ENCODE data around the gene KIF26A.

Gene KIF26A

DNA sequence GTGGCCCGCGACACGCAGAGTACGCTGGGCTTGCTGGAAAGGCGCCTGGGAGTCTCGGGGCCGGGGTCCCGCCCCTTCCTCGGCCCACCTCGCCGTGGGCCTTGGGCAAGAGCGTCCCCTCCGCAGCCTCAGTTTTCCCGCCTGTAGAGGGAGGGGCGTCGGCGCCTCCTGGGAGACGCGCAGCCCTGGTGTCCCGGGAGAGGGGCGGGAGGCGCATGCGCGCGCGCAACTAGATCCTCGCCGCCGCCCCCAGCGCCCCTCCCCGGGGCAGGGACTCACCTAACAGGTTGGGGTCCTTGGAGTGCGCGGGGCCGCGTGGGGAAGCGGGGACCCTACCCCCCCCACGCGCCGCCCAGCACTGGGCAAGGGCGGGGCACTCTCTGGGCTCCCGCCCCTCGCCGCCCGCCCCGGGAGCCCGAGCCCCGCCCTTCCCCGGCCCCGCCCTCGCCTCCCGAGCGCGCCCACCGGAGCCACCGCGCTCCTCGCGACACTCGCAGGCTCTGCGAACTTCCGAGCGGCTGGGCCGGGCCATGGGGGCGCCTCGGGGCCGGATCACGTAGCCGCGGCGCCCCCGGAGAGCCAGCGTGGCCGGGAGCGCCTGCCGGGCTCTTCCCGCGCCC is at the start of gene KIF26A:
Gene KIF26A (plus strand): TSS at position 490 of the 620 bp plus-strand sequence. CDS start 136 bp downstream, outside the sequence.
- no peak for DNase-seq

DNA sequence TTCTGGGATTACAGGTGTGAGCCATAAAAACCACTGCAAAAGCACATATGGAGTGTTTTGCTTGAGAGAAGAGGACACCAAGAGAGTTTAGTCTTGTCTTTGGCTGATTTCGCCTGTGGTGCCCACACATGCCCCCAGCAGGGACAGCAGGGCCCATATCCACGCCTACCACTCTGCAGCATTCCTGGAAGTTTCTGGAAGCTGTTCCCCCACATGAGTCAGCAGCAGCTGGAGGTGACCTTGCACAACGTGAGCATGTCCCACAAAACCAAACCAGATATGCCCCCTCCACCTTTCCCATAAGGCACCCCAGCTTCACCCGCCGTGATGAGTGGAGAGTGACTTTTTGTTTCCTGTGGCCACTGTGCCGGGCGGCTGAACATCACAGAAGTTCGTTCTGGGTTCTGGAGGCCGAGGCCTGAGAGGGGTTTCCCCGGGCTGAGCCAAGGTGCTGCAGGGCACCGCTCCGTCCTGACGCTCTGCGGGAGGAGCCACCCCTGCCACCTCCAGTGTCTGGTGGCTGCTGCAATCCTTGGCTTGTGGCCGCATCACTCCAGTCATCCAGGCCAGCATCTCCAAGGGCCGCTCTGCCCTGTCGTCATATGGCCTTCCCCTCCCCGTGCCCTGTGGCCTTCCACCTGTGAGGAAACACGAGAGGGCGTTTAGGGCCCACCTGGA is 48.2 kb upstream of the KIF26A start:
- no peak for DNase-seq

DNA sequence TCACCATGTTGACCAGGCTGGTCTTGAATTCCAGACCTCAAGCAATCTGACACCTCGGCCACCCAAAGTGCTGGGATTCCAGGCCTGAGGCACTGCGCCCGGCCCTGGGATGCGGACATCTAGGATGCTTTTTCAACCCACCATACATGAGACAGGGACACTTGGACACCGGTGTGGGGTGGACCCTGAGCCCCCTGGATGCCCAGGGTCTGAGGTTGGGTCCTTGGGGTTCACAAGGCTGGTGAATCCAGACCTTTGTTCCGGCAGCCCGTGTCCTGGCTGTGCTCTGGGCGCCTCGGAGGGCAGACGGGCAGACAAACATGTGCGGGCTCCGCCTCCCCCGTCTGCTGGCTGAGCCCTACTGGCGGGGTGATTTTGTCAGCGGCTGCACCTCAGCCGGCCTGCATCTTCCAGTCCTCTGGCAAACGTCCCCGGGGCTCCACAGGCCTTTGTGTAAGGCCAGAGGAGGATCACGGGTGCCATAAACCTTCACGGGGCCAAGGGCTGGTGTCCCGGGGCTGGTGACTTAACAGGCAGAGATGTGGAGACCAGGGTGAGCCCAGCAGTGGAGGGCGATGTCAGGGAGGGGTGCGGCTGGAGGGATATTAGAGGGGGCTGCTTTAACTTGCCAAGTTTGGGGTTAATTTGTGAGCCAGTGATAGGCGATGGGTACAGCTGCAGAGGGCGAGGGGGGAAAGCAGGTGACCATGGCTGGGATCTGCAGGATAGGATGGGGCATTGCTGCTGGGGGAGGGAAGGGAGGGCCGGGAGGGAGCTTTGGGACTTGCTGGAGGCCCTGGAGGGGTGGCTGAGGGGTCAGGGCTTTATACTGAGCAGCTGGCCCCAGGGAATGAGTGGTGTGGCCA is 47.1 kb upstream of the KIF26A start:
- DNase-seq = no peak

DNA sequence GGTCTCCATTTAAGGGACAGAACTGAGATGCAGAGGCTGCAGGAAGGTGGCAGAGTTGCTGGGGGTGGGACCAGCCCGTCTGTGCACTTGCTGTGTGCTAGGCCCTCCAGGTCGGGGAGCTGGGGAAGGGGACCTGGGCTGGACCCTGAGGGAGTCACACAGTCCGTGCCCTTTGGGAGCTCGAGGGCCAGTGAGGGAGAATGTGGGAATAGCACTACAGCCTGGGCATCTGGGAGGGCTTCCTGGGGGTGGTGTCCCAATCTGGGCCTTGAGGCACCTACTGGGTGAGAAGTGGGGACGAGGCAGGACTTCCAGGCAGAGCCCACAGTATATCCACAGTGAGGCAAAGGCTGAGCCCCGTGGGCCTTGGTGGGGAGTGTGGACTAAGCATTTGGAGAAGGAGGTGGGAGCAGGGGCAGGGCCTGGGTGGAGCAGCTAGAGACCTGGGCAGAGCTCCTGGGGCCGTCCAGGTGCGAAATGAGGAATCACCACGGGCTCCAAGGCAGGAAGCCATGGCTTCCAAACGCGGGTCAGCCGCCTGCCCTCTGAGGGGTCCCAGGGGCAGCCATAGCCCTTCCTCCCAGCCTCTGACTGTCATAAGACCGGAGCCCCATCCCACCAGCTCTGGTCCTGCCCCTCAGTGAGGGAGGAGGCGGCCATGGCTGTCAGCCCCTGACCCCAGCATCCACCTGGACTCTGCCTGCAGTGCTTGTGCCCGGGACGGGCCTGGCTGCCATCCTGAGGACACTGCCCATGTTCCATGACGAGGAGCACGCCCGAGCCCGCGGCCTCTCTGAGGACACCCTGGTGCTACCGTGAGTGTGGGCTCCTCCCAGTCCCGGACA is 46.2 kb upstream of the KIF26A start:
- DNase-seq = no peak

DNA sequence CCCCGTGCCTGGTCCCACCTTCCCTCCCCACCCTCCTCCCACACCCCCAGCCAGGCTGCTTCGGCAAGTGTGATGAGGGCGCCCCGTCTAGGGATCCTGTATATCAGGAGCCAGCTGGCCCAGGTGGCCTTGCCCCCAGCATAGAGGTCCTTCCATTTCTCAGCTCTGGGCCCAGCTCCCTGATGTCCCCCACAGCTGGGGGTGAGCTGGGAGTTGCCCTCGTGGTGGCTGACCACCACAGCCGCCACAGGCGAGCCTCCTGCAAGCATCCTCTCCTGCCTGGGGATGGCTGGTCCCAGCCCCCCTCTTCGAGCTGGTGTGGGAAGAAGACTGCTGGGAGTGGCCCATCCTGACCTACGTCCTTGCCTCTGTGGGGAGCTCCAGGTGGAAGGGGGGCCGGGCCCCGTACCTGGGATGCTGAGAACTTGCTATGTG is 45.4 kb upstream of the KIF26A start:
- DNase-seq = no peak

DNA sequence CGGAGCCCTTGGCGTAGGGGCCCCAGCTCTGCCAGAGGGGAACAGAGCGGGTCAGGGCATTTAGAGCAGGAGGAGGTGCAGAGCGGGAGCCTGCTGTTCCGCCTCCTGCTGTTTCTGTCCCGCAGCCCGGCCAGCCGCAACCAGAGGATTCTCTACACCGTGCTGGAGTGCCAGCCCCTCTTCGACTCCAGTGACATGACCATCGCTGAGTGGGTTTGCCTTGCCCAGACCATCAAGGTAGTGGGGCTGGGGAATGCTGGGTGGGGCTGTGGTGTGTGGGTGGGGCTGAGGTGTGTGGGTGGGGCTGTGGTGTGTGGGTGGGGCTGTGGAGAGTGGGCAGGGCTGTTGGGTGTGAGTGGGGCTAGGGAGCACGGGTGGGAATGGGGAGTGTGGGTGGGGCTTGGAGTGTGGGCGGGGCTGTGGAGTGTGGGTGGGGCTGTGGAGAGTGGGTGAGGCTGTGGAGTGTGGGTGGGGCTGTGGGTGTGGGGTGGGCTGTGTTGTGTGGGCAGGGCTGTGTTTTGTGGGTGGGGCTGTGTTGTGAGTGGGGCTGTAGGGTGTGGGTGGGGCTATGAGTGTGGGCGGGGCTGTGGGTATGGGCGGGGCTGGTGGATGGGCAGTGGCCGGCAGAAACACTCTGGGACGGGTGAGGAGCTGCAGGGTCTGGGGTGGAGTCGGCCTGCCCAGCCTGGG is 44.9 kb upstream of the KIF26A start:
- DNase-seq = no peak

DNA sequence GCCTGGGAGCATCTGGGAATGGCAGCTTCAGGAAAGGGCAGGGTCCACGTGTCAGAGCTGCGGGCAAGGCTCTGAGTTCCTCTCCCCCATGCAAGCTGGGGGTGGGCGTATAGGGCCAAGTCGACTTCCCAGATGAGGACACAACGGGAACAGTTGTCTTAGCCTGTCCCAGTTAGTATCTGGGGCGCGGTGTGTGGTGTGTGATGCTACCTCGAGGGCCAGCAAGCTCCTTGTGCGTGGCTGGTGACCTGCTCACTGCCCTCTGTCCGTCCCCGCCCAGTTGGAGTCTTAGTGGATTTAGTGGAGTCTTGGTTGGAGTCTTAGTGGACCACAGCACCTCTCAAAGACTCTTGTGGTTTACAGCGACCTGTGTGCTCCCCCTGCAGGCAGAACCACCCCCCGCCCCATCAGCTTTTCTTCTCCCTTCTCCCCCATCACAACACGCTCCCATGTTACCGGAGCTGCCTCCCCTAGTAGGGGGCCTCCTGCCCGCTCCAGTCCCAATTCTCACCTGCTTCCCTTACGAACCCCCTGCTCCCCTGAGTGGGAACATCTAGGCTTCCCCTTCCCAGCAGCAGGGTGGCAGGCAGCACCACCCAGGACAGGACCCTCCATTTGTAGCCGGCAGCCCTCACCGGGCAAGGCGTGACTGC is 44.2 kb upstream of the KIF26A start:
- no peak for DNase-seq

DNA sequence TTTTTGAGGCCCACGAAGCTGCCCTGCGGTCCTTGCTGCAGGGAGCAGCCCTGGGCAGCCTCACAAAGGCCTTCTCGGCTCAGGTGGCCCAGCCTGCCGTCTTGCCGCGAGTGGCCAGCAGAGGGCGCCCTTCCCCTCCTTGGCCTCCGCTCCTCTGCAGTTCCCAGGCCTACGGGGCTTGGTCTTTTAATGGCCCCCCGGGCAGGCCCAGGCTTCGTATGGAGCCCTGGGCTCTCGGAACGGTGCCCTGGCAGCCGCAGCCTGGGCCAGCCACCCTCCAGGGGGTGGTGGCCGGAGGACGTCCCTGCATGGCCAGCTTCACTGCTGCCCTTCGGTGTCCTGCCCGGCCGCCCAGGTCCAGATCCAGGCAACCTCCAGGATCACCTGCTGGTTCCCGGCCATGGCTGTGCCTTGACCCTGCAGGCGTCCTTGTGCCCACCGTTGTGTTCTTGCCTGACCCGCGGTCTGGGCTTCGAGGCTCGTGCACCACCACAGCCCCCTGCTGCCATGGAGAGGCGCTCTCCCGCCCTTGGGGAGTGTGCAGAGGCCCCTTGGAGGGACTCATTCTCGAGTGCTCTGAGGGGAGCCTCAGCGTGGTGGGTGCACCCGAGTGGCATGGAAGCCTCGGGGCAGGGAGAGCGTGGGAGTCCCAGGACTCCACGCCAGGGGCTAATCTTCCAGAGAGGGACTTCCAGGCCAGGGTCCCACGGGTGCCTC is 43.5 kb upstream of the KIF26A start:
- peak in 1 of 2 donors; percentile 69 for DNase-seq

DNA sequence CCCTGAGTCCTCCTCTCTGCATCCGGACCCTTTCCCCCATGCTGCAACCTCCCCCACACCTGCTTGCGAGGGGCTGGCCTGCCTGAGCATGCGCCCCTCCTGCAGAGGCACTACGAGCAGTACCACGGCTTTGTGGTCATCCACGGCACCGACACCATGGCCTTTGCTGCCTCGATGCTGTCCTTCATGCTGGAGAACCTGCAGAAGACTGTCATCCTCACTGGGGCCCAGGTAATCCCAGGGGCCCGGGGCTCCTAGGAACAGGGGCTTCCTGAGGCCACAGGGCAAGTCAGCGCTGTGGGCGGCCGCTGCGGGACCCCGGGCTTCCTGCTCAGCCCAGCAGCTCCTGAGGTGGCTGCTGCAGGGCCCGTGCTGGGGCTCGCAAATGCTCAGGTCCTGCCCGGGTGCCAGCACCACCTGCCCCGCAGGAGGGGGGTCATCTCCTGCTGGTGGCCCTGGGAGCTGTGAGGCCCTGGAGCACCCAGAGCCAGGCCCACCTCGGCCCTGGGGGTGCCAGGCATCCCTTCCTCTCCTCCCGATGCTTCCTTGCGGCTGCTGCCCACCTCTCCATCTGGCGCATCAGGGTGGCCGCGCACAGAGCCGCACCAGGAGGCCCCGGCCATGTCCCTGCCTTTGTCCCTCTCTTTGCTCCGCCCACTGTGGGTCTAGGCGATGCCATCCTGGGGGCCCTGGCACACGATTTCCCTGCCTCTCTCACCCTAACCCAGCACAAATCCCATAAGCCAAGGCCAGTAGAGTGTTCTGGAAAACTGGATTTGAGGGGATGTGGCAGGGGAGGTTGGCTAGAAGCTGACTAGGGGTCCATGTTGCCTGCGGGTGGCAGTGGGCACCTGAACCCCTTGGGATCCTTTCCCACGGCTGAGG is 42.7 kb upstream of the KIF26A start:
- DNase-seq = no peak

DNA sequence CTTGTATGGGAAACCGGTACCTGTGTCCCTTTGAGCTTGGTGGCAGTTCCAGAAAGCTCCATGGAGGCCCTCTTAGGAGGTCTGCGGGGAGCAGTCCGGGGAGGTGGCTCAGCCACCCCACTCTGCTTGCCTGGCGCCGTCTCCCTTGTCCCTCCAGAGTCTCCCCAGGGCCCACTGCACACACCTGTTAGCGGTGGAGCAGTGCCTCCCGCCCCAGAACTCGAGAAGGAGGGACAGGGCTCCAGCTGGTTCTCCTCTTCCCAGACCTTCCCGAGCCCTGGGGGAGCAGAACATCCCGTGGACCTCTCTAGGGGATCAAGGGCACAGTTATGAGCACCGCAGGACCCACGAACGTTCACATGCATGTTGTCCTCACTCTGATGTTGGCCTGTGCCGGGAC is 42.1 kb upstream of the KIF26A start:
- DNase-seq = no peak

DNA sequence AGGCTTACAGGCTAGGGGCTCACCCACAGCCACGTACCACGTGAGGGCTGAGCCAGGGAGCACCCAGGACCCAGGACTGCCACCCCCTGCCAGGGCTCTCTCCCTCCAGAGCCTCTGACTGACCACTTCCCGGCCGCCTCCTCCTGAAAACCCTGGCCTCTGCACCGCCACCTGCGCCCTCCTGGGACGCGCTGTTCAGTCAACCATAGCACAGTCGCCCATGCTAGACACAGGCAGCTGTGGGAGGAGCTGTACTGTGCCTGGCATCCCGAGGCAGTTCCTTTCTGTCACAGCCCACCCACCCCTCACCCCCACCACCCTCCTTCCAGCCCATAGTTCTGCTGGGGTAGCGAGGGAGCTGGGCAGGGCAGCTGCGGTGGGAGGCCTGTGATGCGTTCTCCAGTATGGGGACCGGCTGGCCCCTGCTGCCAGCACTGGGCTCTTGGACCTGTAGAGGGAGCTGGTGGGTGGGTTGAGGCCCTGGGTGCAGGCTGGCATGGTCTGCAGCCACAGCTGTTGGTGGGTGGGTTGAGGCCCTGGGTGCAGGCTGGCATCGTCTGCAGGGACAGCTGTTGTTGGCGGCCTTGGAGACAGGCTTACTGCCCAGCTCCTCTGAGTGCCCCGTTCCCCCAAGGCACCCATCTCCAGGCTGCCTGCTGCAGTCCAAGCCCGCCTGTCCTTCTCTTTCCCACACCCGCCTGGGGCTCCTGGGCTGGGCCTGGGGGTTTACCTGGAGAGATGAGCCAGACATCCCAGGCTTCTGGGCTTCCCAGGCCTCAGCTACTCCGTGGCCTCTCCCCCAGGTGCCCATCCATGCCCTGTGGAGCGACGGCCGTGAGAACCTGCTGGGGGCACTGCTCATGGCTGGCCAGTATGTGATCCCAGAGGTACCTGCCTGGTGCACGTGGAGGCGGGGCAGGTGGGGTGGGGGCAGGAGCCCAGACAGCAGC is 41.4 kb upstream of the KIF26A start:
- no peak for DNase-seq

DNA sequence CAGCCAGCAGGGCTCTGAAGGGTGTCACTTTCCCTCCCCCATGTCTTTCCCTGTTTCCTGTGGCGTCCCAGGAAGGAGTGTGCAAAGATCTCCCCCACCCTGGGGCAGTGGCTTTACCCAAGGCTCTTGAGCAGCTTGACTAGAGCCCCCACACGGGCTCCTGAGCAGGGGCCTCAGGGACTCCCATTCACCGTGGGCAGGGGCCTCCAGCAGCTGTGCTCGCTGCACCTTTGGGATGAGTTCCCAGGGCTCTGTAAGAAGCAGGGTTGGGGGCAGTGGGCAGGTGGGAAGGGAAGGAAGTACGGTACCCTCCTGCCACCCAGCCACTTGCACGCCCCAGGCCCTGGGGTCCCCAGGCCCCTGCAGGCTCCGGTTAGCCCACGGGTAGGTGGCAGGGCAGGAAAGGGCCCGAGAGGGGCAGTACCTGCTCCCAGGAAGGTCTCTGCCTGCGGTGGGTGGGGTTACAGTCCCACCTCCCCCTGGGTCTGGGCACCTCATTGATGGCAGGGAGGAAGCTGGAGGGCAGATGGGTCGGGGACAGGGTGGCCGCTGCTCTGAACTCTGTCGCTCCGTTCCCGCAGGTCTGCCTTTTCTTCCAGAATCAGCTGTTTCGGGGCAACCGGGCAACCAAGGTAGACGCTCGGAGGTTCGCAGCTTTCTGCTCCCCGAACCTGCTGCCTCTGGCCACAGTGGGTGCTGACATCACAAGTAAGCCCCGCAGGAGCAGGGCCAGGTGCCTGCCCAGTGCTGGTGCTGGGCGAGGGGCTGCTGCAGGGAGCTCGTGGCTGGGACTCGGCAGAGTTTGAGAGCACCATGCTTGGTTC is 39.9 kb upstream of the KIF26A start:
- no peak for DNase-seq

DNA sequence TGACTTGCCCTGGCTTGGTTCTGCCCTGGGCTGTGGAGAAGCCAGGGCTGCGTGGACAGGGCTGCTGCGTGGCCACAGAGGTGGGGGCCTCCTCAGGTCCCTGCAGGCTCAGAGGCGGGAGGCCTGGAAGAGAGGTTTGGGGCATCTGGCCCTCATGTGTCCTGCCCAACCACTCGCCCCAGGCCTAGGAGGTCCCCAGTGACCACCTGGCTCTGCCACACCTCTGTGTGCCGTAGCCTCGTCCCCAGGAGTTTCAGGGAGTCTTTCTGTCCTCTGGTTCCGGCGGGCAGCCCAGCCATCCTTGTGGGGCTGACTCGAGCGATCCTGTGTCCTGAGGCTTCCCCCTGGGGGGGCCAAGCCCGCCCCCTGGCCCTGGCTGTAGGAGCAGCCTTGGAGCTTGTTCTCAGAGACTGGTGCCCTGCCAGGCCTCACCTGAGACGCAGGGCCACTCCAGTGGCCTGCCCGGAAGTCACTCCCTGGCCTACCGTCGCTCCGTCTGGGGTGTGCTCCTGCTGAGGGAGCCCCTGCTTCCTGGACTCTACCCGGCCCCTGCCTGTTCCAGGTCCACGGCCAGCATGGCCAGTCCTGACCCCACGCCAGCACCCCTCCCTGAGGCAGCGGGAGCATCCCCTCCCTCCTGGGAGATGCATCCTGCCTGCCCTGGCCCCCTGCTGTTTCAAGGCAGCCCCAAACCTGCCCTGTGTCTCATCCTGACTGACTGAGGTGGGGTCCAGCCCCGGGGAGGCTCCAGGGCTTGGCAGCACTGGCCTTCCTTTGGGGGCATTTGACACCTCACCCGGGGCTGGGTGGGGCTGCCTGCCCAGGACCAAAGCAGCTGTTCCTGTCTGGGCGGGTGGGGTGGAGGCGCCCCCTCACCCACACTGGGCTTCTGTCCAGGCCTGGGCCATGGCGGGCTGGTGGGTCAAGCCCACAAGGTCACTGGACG is 39.0 kb upstream of the KIF26A start:
- DNase-seq = no peak

DNA sequence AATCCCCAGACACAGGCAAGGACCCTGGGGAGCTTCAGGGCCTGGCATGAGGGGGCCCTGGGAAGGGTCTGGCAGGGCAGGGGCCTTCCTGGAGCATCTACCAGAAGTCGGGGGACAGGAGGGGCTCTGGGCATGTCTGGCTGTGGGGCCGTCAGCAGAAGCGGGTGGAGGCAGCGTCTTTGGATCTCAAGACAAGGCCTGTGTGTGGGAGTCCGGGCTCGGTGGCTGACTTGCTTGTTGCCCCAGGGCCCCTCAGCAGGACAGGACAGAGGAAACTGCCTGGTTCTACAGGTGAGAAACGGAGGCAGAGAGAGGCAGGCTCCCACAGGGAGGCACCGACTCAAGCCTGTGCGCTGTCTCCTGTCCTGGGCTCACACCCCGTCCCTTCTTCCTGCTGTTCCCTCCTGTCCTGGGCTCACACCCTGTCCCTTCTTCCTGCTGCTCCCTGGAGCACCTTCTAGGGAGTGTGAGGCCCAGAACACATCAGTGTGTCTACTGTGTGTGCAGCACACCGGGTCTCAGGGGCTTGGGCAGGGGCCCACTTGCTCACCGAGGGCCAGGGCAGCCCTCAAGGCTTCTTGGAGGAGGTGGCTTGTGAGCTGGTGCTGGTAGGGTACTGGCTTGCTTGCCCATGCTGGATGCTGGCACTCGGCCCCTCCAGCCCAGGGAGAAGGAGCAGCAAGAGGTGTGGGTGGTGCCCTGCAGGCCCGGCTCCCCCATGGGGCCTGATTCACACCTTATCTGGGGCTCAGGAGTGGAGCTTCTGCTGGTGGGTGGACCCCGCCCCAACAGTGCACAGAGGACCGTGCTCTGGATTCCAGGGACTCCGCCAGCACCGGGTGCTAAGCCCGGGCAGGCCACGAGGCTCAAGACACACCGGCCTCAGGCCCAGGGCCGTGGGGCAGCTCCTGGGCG is 38.0 kb upstream of the KIF26A start:
- DNase-seq = no peak

DNA sequence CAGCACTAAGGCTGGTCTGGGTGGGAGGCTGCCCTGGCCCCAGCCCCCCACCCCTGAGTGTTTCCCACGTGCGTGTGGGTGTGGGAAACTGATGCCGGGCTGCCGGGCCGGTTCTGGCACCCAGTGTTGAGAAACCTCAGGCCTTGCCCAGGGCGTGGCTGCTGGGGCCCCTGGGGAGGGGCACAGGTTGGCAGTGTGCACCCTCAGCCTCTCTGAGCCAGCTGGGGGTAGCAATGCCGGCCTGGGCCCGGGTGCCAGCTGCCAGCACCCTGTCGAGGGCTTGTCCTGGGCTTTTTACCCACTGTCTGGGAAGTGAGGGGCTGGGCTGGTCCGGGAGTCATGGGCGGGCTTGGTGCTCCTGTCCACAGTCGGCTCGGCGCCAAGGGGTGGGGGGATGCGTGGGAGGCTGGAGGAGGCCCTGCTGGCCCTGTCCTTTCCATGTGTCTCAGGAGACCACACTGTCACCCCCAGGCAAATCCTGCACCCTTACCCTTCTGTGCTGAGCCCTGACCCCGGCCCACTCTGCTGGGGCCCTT is 37.2 kb upstream of the KIF26A start:
- no peak for DNase-seq

All from inflammatory macrophage treated with lipopolysaccharide for 1 hour (primary cell).